Fibroblast of lung (primary cell): Measurements from ENCODE around the gene NRF1.

Experiments
- CTCF ChIP-seq, 2 donors: IDR thresholded peaks in 1 of 2; conservative IDR thresholded peaks in 1 of 2; 1 replicate in 1 of 2; 2 replicates in 1 of 2; pipeline ENCODE4 v1.5.1; 2011 to 2012; ENCODE audit warnings: low read length in 2 of 2, control low read depth in 1 of 2, inconsistent platforms in 1 of 2, low read depth in 1 of 2, mild to moderate bottlenecking in 1 of 2
- EZH2 ChIP-seq: IDR thresholded peaks from 2 replicates; pipeline ENCODE4 v1.5.1; 2012; ENCODE audit warnings: low read length, control low read depth, mild to moderate bottlenecking; ENCODE audit errors: missing control alignments

- no peak for TF ChIP-seq CTCF (conservative IDR thresholded peaks at IDR 0.05 in 1 of 2, IDR thresholded peaks at IDR 0.05 in 1 of 2; ENCODE audit: low read depth in 1 of 2, low read length in 2 of 2)
- no peak for TF ChIP-seq EZH2
These were observed 166.7 kb downstream of the NRF1 start for GRCh38 chr7:129777993-129778769.
